Measurements from ENCODE around the gene FOXD4L4.
"Not testable (repeated sequence)": the region's sequence is repeated elsewhere in the genome, so short reads cannot be mapped to it uniquely, and the experiment has no call there.

The FOXD4L4 gene

GRCh38 chr9:65737096-65737564 lies at the start of gene FOXD4L4:
TSS of gene FOXD4L4 (plus strand) at chr9:65737146. CDS start at chr9:65737146, 0 bp downstream.
- DNase-seq, result not testable (repeated sequence)

GRCh38 chr9:65703550-65703949 lies 33.4 kb upstream of the FOXD4L4 start:
- DNase-seq, result not testable (repeated sequence)

- not testable (repeated sequence) for DNase-seq
Observed at GRCh38 chr9:65714445-65714844, 22.5 kb upstream of the FOXD4L4 start.

GRCh38 chr9:65738133-65738532 lies 1.2 kb downstream of the FOXD4L4 start:
- DNase-seq, result not testable (repeated sequence)

Measured in retina (tissue), 1 donor.